ENCODE measurements around the gene GIMAP1. TPM values are rescaled to one million over a fixed set of nuclear protein-coding genes. Genes with fewer than 3 reads are reported as not detected.

Gene GIMAP1
- total RNA-seq, 3 donors from 2014 or later: 0.84 to 3.6 (median 2.9) TPM

DNA sequence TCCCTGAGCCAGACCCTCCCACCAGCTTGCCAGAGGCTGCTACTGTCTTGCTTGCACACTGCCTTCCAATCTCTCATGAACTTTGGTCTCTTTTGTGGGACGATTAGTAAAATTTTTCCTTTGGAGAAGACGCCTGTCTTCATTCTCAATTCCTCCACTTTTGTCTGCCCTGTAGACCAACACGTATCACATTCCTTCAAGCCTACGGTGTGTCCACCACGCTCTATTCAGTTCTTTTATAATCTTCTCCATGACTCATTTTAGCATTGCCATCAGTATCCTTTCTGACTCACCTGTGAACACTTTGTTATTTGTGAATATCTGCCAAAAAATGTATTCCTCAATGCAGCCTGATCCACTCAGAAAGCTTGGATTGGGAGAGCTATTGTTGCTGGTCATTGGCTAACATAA lies 22.2 kb downstream of the GIMAP1 start:
- DNase-seq: no peak
- Histone ChIP-seq H3K4me1 (ENCODE audit: low read depth) (no peaks in the 10 kb centered on the region), H3K36me3 (ENCODE audit: low read depth) (no peaks in the 10 kb centered on the region), H3K9me3 (no peaks in the 10 kb centered on the region), H3K4me3 (no peak overlapping the region)
- peak; percentile 46 for ATAC-seq
- intact Hi-C loops (cut with DNase I, micrococcal nuclease): no loop called here
- no peak for TF ChIP-seq CTCF (IDR thresholded peaks at IDR 0.05)

GRCh38 chr7:150739033-150739432 lies 22.6 kb downstream of the GIMAP1 start:
- no peaks in the 10 kb centered on the region for H3K9me3 ChIP-seq
- intact Hi-C loops (cut with DNase I, micrococcal nuclease): no loop called here
- no peak for DNase-seq
- no peaks in the 10 kb centered on the region for H3K4me1 ChIP-seq (ENCODE audit: low read depth)
- no peak for TF ChIP-seq CTCF (IDR thresholded peaks at IDR 0.05)
- H3K4me3 ChIP-seq: no peak overlapping the region
- H3K36me3 ChIP-seq (ENCODE audit: low read depth): no peaks in the 10 kb centered on the region
- peak; percentile 45 for ATAC-seq

GRCh38 chr7:150740053-150740452 lies 23.6 kb downstream of the GIMAP1 start:
- no peaks in the 10 kb centered on the region for H3K36me3 ChIP-seq (ENCODE audit: low read depth)
- DNase-seq: no peak
- TF ChIP-seq CTCF (IDR thresholded peaks at IDR 0.05): no peak
- no peaks in the 10 kb centered on the region for H3K9me3 ChIP-seq
- no peaks in the 10 kb centered on the region for H3K4me1 ChIP-seq (ENCODE audit: low read depth)
- H3K4me3 ChIP-seq: no peak overlapping the region
- no peak for ATAC-seq
- intact Hi-C loops (cut with DNase I, micrococcal nuclease): no loop called here

DNA sequence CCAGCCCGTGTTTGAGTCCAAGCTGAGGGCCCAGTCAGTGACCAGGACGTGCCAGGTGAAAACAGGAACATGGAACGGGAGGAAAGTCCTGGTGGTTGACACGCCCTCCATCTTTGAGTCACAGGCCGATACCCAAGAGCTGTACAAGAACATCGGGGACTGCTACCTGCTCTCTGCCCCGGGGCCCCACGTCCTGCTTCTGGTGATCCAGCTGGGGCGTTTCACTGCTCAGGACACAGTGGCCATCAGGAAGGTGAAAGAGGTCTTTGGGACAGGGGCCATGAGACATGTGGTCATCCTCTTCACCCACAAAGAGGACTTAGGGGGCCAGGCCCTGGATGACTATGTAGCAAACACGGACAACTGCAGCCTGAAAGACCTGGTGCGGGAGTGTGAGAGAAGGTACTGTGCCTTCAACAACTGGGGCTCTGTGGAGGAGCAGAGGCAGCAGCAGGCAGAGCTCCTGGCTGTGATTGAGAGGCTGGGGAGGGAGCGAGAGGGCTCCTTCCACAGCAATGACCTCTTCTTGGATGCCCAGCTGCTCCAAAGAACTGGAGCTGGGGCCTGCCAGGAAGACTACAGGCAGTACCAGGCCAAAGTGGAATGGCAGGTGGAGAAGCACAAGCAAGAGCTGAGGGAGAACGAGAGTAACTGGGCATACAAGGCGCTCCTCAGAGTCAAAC lies 26.0 kb downstream of the GIMAP1 start:
- intact Hi-C loops (cut with DNase I, micrococcal nuclease): no loop called here
- Histone ChIP-seq H3K4me3 (no peak overlapping the region), H3K4me1 (ENCODE audit: low read depth) (no peaks in the 10 kb centered on the region), H3K36me3 (ENCODE audit: low read depth) (no peaks in the 10 kb centered on the region), H3K9me3 (no peaks in the 10 kb centered on the region)
- DNase-seq (no peak), ATAC-seq (peak; percentile 7)
- no peak for TF ChIP-seq CTCF (IDR thresholded peaks at IDR 0.05)

DNA sequence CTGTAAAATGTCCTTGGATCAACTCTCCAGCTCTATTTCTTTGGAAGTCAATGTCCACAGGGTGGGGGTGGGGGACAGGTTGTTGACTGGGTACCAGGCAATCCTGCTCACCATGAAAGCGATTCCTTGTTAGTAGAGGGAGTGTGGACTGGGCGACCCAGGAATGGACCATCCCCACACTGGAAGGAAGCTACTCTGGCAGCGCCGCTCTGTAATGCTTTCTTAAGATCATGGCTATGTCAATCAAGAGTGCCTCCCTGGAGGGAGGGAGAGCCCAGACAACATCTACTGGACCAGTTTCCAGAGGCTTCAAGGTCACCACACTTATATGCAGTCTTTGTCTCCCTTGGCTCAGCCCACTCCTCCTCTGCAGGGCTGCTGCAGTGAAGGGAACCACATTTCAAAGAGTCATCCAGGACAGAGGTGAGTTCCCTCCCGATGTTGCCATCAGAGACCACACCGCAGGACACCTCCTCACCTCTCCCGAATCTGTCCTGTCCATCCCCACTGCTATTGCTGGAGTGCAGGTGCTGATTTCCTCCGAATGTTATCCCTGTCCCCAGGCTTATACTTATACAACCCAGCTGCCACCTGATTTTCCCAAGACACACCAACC lies 27.7 kb downstream of the GIMAP1 start:
- DNase-seq: no peak
- no peaks in the 10 kb centered on the region for H3K36me3 ChIP-seq (ENCODE audit: low read depth)
- H3K4me3 ChIP-seq: no peak overlapping the region
- intact Hi-C loops (cut with DNase I, micrococcal nuclease): no loop called here
- no peaks in the 10 kb centered on the region for H3K4me1 ChIP-seq (ENCODE audit: low read depth)
- TF ChIP-seq CTCF (IDR thresholded peaks at IDR 0.05): no peak
- no peaks in the 10 kb centered on the region for H3K9me3 ChIP-seq
- ATAC-seq: no peak

All from mucosa of descending colon (tissue), 3 donors.